ENCODE data around the gene HASPIN. TPM values are rescaled to one million over a fixed set of nuclear protein-coding genes. Genes with fewer than 3 reads are reported as not detected.

The HASPIN gene
- total and polyA plus RNA-seq, 3 donors from 2014 or later = 14.9 to 20.5 (median 16.7) TPM

DNA sequence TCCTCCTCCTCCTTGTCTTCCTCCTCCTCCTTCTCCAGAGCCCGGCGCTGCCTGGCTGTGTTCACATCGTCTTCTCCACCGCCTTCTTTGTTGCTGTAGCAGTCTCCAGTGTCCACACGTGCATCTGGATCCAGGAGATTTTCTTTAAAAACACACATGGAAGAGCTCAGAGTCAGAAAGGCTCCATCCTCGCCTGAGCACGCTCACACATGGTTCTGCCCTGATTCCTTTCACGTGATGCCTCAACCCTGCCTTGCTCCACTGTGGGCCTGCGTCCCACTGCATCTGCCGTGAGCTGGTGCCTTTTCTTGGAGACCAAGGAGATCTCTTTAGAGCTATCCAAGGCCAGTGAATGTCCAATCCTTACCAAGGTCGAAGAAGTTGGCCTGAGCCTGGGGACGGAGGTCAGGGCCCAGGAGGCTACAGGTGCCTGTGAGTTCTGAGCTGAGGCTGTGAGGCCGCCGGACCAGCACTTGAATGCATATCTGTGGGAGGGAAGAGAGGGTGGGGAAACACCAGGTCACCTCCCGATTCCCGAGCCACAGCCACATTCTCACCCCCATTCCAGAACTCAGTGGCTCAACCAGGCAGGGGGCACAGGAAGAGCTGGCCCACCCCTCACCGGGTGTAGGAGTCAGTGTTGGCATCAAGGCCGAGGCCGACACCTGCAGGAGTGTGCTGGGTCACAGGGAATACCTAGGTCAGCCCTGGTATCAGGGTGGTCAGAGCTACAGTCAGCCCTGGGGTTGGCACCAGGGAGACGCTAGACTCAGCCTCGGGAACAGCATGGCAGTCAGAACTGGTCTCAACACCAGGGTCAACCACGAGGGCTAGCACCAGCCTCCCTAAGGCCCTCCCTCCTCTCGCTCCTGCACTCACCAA lies 37.6 kb downstream of the HASPIN start:
- DNase-seq = no peak
- Histone ChIP-seq H3K27ac (no peak overlapping the region), H3K4me3 (no peak overlapping the region), H3K36me3 (ENCODE audit: low read depth, missing control alignments) (no peaks in the 10 kb centered on the region), H3K27me3 (no peaks in the 10 kb centered on the region), H3K9me3 (no peaks in the 10 kb centered on the region), H3K4me1 (no peaks in the 10 kb centered on the region)
- intact Hi-C loops (cut with DNase I; ENCODE audit: low total_unique reads) = no loop called here
- TF ChIP-seq, protein P1, sequence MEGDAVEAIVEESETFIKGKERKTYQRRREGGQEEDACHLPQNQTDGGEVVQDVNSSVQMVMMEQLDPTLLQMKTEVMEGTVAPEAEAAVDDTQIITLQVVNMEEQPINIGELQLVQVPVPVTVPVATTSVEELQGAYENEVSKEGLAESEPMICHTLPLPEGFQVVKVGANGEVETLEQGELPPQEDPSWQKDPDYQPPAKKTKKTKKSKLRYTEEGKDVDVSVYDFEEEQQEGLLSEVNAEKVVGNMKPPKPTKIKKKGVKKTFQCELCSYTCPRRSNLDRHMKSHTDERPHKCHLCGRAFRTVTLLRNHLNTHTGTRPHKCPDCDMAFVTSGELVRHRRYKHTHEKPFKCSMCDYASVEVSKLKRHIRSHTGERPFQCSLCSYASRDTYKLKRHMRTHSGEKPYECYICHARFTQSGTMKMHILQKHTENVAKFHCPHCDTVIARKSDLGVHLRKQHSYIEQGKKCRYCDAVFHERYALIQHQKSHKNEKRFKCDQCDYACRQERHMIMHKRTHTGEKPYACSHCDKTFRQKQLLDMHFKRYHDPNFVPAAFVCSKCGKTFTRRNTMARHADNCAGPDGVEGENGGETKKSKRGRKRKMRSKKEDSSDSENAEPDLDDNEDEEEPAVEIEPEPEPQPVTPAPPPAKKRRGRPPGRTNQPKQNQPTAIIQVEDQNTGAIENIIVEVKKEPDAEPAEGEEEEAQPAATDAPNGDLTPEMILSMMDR (IDR thresholded peaks at IDR 0.05) = no peak
- no peak for TF ChIP-seq POLR2A (IDR thresholded peaks at IDR 0.05)
- 80 to 87% methylated on average over 20 to 23 of the region's 23 CpGs for WGBS, 2 donors

DNA sequence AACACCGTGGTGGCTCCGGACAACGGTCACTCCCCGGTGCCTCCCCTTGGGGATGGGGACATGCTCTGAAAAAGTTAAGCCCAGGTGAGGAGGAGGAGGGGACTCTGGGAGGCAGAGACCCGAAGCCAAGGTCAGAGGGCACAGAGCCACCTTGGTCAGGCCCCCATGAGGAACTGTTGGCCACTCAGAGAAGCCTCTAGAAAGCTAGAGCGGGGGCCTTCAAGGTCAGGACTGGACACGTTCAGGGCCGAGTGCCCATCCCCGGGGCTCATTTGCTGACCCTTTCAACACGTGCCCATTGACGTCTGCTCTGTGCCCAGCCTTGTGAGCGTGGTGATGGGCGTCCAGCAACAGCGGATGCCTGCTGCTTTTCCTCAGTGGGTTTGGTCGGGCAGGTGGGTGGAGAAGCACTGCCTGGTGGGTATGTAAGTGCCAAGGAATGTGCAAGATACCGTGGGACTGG lies 38.2 kb downstream of the HASPIN start:
- no peaks in the 10 kb centered on the region for H3K4me1 ChIP-seq
- H3K4me3 ChIP-seq = no peak overlapping the region
- no peaks in the 10 kb centered on the region for H3K36me3 ChIP-seq (ENCODE audit: low read depth, missing control alignments)
- TF ChIP-seq, protein P1 (IDR thresholded peaks at IDR 0.05) = no peak
- no peak for TF ChIP-seq POLR2A (IDR thresholded peaks at IDR 0.05)
- H3K27me3 ChIP-seq = no peaks in the 10 kb centered on the region
- 78 to 86% methylated on average over 15 to 16 of the region's 16 CpGs for WGBS, 2 donors
- intact Hi-C loops (cut with DNase I; ENCODE audit: low total_unique reads) = no loop called here
- H3K27ac ChIP-seq = no peak overlapping the region
- no peaks in the 10 kb centered on the region for H3K9me3 ChIP-seq
- DNase-seq = no peak

DNA sequence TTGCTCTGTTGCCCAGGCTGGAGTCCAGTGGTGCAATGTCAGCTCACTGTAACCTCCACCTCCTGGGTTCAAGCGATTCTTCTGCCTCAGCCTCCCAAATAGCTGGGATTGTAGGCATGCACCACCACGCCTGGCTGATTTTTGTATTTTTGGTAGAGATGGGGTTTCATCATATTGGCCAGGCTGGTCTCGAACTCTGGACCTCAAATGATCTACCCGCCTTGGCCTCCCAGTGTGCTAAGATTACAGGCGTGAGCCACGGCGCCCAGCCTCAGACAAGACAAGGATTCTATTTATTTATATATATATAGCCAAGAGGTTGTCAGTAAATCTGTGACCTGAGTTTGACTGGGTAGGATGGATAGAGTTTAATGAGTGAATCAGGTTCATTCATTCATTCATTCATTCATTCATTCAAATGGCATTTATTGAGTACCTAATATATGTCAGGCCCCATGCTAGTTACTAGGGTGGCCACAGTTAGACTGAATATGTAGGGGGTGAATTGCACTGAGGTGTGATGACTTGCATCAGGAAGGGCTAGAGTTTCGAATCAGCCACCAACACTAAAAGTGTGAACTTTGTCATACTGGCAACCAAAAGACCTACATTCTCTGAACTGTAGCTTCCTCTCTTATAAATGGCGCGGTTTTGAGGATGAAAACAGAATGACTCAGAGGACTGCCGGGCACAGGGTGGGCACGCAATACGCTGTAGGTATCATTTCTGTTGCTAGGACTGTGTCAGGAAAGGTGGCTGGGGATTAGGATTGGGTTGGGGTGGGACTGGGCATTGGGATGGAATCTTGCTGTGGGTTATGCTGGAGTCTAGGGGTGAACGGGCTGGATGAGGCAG lies 39.4 kb downstream of the HASPIN start:
- TF ChIP-seq POLR2A (IDR thresholded peaks at IDR 0.05) = no peak
- TF ChIP-seq, protein P1 (IDR thresholded peaks at IDR 0.05) = no peak
- Histone ChIP-seq H3K27me3 (no peaks in the 10 kb centered on the region), H3K4me1 (no peaks in the 10 kb centered on the region), H3K27ac (no peak overlapping the region), H3K36me3 (ENCODE audit: low read depth, missing control alignments) (no peaks in the 10 kb centered on the region), H3K4me3 (no peak overlapping the region), H3K9me3 (no peaks in the 10 kb centered on the region)
- 93 to 95% methylated on average over 14 of the region's 14 CpGs for WGBS, 2 donors
- intact Hi-C loops (cut with DNase I; ENCODE audit: low total_unique reads) = no loop called here
- DNase-seq = no peak

DNA sequence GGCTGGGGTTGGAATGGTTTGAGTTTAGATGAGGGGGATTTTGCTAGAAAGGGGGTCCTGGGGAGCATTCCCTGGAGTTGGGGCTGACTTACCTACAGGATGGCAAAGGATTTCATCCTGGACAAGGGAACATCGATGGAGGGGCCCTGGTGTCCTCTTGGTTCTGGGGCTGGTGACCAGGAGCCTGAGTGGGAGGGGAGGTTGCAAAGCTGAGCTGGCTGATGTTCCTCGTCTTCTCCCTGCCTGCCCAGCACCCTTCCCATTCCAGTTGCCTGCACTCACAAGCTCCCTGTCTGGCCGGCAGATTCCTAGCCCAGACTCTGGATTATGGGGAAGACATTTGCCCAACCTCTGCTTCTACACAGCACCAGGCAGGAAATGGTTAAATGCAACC lies 40.1 kb downstream of the HASPIN start:
- Histone ChIP-seq H3K27ac (no peak overlapping the region), H3K27me3 (no peaks in the 10 kb centered on the region), H3K9me3 (no peaks in the 10 kb centered on the region), H3K4me3 (no peak overlapping the region), H3K36me3 (ENCODE audit: low read depth, missing control alignments) (no peaks in the 10 kb centered on the region), H3K4me1 (no peaks in the 10 kb centered on the region)
- DNase-seq = no peak
- no peak for TF ChIP-seq POLR2A (IDR thresholded peaks at IDR 0.05)
- TF ChIP-seq, protein P1 (IDR thresholded peaks at IDR 0.05) = no peak
- intact Hi-C loops (cut with DNase I; ENCODE audit: low total_unique reads) = no loop called here
- WGBS, 2 donors = 63 to 73% methylated on average over 3 of the region's 3 CpGs

All from testis (tissue), 3 donors.